Gastroesophageal sphincter (tissue), 4 donors: ENCODE measurements around the gene CDK9. TPM values are rescaled to one million over a fixed set of nuclear protein-coding genes. Genes with fewer than 3 reads are reported as not detected.
A peak's percentile ranks its signal among the peaks of the same experiment; 100 is the strongest.

Experiments used
- ATAC-seq: fragments of 150-250 bp; one replicate; pipeline ENCODE4 v1.9.1; 2016; ENCODE audit warnings: mild to moderate bottlenecking, moderate library complexity
- H3K27ac ChIP-seq, 4 donors: fragments of 200-600 bp; sonication (generic) in 3 of 4; 1 replicate in 3 of 4; 2 replicates in 1 of 4; pipeline ENCODE4 v1.5.1; 2016 to 2019
- H3K27me3 ChIP-seq: fragments of 200-600 bp; sonication (generic); one replicate; pipeline ENCODE4 v1.5.1; 2019
- H3K36me3 ChIP-seq, 2 donors: fragments of 200-600 bp; sonication (generic); one replicate each; pipeline ENCODE4 v1.5.1; 2019; ENCODE audit warnings: control low read depth in 1 of 2
- H3K4me1 ChIP-seq, 3 donors: fragments of 200-600 bp; sonication (generic); 1 replicate in 2 of 3; 2 replicates in 1 of 3; pipeline ENCODE4 v1.5.1; 2016 to 2019; ENCODE audit warnings: control low read depth in 2 of 3
- H3K4me3 ChIP-seq, 2 donors: fragments of 200-600 bp; sonication (generic); one replicate each; pipeline ENCODE4 v1.5.1; 2019; ENCODE audit warnings: mild to moderate bottlenecking in 1 of 2, moderate library complexity in 1 of 2
- H3K9me3 ChIP-seq, 3 donors: fragments of 200-600 bp; sonication (generic); one replicate each; pipeline ENCODE4 v1.5.1; 2017 to 2019; ENCODE audit warnings: control low read depth in 2 of 3
- CTCF ChIP-seq, 4 experiments: fragments of 200-600 bp in 2 of 4; fragments of 450-650 bp in 2 of 4; sonication (generic) in 1 of 4; IDR thresholded peaks; one replicate each; pipeline ENCODE4 v1.5.1; 2017 to 2019; ENCODE audit warnings: antibody characterized with exemption in 4 of 4, mild to moderate bottlenecking in 2 of 4, moderate library complexity in 2 of 4
- EP300 ChIP-seq: sonication (generic); formaldehyde crosslinking; IDR thresholded peaks from one replicate; pipeline ENCODE4 v1.6.1; 2017; ENCODE audit warnings: antibody characterized with exemption, mild to moderate bottlenecking
- POLR2A ChIP-seq, 2 donors: fragments of 450-650 bp; IDR thresholded peaks; one replicate each; pipeline ENCODE4 v1.6.1; 2017; ENCODE audit warnings: antibody characterized with exemption in 2 of 2, mild to moderate bottlenecking in 2 of 2, moderate library complexity in 1 of 2
- POLR2AphosphoS5 ChIP-seq: sonication (generic); formaldehyde crosslinking; IDR thresholded peaks from one replicate; pipeline ENCODE4 v1.6.1; 2017; ENCODE audit warnings: antibody characterized with exemption
- WGBS, 2 donors: methylation state at CpG; one replicate each; pipeline ENCODE4 v1.1.5; 2018; ENCODE audit warnings: low coverage in 1 of 2; 5-methylcytosine and 5-hydroxymethylcytosine counted together
- total RNA-seq, 4 donors: library from RNA; depleted of rRNA; stranded (reverse); fragments of >200 nt; gene quantifications; one replicate each; pipeline ENCODE4 v1.1.0, GENCODE V29; 2016

Gene CDK9
- total RNA-seq, 4 donors from 2014 or later: 81.8 to 92.8 (median 86.5) TPM

DNA sequence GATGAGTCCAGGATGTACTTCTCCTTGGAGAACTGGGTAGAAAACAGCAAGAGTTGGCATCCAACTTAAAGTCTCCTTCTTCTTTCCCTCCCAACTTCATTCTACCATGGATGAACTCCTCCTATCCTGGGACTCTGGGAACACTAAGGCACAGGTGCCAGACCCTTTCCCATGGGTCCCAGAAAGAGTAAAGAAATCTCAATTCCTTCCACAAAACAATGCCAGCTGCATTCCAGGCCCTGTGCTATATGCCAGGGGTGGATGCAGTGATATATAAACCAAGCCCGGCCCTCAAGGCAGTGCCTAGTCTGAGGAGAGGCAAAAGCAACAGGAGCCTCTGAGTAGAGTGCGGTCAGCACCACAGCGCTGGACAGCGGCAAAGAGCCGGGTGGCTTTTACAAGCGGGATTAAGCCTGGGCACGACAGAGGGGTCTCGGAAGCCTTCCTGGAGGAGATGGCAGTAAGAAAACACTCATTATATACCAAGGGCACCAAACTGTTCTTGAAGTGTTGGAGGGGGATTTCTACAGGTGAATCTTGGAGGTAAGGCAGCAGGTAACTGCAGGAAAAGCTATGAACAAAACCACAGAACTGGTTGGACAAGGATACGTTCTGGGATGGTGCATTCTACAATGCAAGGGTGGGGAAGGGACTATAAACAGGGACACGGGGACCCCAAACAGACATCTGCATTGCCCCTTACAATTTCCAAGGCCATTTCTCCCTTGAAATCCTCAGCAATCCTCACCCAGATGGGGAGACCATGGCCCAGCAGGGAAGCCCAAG is 34.4 kb upstream of the CDK9 start:
- TF ChIP-seq POLR2AphosphoS5: no peak
- Histone ChIP-seq H3K27ac (no peak overlapping the region), H3K4me3 (no peak overlapping the region), H3K4me1 (peaks cover 0 to 22% (median 12%) of the 10 kb centered on the region in 3 donors), H3K9me3 (no peaks in the 10 kb centered on the region), H3K36me3 (peaks cover 0 to 44% of the 10 kb centered on the region in 2 donors), H3K27me3 (peaks cover 80% of the 10 kb centered on the region)
- ATAC-seq: no peak
- WGBS, 2 donors: 44 to 50% methylated on average over 4 to 10 of the region's 10 CpGs

DNA sequence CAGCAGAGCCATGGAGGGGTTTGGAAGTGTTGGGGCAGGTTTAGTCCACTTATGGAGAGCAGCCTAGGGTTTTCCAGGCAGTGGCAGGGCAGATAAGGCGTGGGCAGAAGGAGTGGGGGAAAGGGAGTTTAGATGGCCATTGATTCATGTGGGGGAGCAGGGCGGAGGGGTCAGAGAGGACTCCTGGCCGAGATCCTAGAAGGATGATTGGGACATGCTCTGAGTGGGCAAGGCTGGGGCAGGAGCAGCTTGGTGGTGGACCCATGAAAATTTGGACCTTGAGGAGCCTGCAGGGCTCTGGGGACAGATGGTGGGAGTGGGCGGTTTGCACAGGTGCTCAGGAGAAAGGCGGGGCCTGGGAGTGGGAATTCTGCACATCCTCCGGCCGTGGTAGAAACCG is 32.7 kb upstream of the CDK9 start:
- peaks cover 88% of the 10 kb centered on the region for H3K27me3 ChIP-seq
- peaks cover 0 to 34% of the 10 kb centered on the region in 2 donors for H3K36me3 ChIP-seq
- WGBS, 2 donors: 66 to 70% methylated on average over 3 to 4 of the region's 8 CpGs
- TF ChIP-seq POLR2A (IDR thresholded peaks at IDR 0.05) (no peak), CTCF (IDR thresholded peaks at IDR 0.05) (no peak), POLR2AphosphoS5 (no peak), EP300 (no peak)
- no peaks in the 10 kb centered on the region for H3K9me3 ChIP-seq
- no peak overlapping the region for H3K4me3 ChIP-seq
- H3K27ac ChIP-seq: no peak overlapping the region
- no peak for ATAC-seq
- peaks cover 0 to 22% (median 12%) of the 10 kb centered on the region in 3 donors for H3K4me1 ChIP-seq

DNA sequence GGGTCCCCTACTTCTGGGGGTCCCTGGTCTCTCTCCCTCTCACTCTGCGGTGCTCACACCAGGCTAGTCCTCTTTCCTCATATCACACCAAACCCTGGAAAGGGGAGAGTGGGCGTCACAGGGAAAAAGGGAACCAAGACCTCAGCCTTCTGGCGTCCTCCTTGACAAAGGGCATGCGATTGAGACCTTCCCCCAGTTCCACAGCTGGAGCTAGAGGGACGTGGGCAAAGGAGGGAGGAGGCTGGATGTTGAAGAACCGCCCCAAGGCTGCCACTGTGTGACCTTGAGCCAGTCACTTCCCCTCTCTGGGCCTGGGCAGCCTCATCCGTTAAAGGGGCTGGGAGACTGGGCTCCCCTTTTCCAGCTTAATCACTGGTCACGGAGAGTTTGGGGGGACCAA is 32.2 kb upstream of the CDK9 start:
- peaks cover 0 to 22% (median 12%) of the 10 kb centered on the region in 3 donors for H3K4me1 ChIP-seq
- 61 to 67% methylated on average over 3 to 4 of the region's 8 CpGs for WGBS, 2 donors
- H3K27ac ChIP-seq: no peak overlapping the region
- H3K36me3 ChIP-seq: peaks cover 0 to 29% of the 10 kb centered on the region in 2 donors
- no peaks in the 10 kb centered on the region for H3K9me3 ChIP-seq
- ATAC-seq: no peak
- TF ChIP-seq POLR2AphosphoS5: no peak
- no peak for TF ChIP-seq CTCF (IDR thresholded peaks at IDR 0.05)
- TF ChIP-seq POLR2A (IDR thresholded peaks at IDR 0.05): no peak
- no peak for TF ChIP-seq EP300
- peaks cover 85% of the 10 kb centered on the region for H3K27me3 ChIP-seq
- no peak overlapping the region for H3K4me3 ChIP-seq

GRCh38 chr9:127754099-127755060 is 31.5 kb upstream of the CDK9 start:
- Histone ChIP-seq H3K4me1 (peaks cover 0 to 22% (median 12%) of the 10 kb centered on the region in 3 donors), H3K27ac (peak overlapping the region in 2 of 4 donors; percentile 35 to 47), H3K27me3 (peaks cover 78% of the 10 kb centered on the region), H3K4me3 (peak overlapping the region in 1 of 2 donors; percentile 24), H3K36me3 (peaks cover 0 to 21% of the 10 kb centered on the region in 2 donors), H3K9me3 (no peaks in the 10 kb centered on the region)
- ATAC-seq: no peak
- TF ChIP-seq POLR2A (IDR thresholded peaks at IDR 0.05) (no peak), CTCF (IDR thresholded peaks at IDR 0.05) (no peak), EP300 (no peak), POLR2AphosphoS5 (no peak)
- WGBS, 2 donors: 40% methylated on average over 5 of the region's 86 CpGs; no CpG with 5 or more reads in 1 of the 2 donors
